ENCODE data around the gene NAALAD2.
"Not testable (repeated sequence)": the region's sequence is repeated elsewhere in the genome, so short reads cannot be mapped to it uniquely, and the experiment has no call there.

Gene NAALAD2

DNA sequence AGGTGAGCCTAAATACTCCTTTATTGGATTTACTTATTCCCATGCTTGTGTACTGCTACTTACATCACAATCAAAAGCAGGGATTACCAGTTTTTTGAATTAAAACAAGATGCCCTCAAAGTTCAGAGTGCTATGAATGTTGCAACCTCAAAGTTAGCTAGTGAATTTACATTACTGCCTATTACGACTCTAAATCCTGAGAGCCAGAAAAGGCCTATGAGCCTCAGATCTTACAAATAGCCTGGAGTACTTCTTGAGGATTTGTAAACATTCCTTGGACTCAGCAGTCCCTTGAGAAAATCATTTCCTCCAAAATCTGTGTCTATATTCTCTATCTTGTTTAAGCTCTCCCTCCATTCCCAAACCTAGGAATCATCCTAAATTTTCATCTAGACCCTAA is 62.9 kb downstream of the NAALAD2 start:
- DNase-seq, result no peak

DNA sequence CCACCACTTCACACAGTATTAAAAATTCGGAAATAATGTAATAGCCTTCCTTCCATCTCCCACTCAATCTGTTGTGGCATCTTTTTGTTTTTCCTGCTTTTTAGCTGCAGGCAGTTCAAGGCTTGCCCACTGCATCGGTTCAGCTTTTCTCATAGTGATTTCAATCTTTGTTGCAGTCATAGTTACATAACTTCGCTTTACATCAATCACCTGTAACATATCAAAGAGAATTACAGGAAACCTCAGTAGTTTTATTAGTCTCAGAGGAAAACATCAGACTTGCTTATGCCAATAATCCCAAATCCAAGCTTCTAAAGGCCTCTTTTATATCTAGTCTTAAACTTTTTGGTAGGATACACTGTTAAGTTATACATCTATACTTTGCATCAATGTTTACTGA is 67.9 kb downstream of the NAALAD2 start:
- no peak for DNase-seq

DNA sequence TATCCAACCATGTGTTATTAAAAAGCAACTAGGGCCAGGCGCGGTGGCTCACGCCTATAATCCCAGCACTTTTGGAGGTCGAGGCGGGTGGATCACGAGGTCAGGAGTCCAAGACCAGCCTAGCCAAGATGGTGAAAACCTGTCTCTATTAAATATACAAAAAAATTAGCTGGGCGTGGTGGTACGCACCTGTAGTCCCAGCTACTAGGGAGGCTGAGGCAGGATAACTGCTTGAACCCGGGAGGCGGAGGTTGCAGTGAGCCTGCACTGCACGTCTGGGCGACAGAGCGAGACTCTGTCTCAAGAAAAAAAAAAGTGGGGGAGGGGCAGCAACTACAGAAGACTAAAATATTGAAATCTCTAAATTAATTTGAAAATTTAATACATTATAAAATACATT is 69.9 kb downstream of the NAALAD2 start:
- no peak for DNase-seq

DNA sequence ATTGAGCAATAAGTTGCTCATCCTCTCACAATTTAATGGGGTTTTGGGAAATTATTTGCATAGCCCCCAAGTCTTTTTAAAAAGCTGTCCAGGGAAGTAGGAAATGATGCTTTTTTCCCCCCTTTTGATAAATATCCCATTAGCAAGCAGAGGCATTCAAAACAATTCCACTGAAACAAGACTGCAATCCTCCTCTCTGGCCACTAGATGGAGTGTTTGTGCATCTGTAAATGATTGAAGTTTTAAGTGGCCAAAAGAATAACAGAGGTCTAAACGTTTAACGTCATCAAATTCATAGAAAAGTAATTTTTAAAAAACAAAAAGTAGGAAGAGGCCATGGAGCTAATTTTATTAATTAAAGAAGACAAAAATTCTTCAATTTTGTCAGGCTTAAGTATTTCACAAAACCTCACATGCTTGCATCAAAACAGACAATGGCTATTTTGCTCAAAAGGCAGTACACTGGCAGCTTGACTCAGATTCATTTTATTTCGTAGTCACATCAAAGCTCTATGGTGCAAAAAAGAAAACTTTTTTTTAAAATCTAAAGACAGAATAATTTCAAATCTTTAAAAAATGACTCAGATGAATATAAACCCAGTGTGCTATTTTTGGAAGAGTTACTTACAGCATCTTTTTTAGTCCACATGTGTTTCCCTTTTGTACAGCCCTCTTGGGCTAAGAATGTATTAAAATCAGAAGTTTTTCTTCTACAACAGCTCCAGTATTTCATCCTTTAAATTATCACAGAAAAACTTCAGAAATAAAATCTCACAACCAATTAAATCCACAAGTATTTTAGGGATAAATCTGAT is 70.6 kb downstream of the NAALAD2 start:
- DNase-seq, result peak; percentile 9

DNA sequence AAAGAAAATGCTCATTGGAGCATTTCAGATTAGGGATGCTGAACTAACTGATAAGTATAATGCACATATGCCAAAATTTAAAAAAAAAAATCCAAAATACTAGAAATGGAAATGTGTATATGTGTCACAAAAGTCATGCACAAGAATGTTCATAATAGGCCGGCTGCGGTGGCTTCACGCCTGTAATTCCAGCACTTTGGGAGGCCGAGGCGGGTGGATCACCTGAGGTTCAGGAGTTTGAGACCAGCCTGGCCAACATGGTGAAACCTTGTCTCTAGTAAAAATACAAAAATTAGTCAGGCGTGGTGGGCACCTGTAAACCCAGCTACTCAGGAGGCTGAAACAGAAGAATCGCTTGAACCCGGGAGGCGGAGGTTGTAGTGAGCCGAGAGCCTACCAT is 73.5 kb downstream of the NAALAD2 start:
- DNase-seq, result not testable (repeated sequence)

DNA sequence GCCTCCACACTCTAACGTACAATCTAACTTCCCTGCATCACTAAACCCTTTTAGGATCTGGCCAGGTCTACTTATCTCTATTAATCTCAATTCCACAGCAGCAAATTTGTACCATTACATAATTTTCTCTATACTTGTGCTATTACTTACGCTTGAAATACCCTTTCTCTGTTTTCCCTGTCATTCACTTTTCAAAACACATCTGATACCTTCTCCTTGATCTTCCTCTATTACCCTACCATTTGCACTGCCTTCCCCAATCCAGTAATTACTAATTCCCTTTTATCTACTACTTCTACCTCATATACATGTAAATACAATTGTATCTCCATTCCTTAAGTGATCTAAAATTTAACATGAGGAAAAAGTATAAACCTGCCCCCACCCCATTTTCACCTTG is 74.4 kb downstream of the NAALAD2 start:
- DNase-seq, result no peak

DNA sequence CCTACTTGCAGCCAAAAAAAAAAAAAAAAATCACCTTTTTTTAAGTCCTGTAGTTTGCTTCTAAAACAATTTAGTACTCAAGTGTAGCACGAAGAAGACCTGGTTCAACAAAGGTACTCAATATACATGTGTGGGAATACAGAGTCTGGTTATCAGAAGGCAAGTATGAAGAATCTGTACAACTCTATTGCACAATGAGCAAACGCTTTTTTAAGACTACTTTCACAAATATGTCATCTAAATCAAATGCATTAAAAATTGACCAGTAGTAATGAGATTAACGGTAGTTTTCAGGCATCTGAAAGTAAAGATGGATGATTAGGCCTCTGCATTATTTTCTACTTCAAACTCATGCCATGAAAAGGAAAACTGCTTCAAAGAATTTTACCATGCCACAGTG is 78.9 kb downstream of the NAALAD2 start:
- no peak for DNase-seq

DNA sequence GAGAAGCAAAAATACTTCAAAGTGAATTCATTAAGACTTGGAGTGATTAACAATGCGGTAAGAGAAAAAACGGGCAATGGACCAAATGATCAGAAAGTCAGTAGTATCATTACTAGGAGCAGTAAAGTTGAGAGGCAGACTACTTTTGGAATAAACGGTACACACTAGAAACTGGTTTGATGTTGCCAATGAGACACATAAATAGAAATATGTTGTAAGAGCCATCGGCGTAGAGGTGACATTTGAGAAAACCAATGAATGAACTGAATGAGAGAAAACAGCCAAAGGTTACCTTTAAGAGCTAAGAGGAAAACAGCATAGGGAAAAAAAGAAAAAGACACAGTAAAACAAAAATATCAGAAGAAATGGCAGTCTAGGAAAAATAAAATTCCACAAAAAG is 82.1 kb downstream of the NAALAD2 start:
- no peak for DNase-seq

DNA sequence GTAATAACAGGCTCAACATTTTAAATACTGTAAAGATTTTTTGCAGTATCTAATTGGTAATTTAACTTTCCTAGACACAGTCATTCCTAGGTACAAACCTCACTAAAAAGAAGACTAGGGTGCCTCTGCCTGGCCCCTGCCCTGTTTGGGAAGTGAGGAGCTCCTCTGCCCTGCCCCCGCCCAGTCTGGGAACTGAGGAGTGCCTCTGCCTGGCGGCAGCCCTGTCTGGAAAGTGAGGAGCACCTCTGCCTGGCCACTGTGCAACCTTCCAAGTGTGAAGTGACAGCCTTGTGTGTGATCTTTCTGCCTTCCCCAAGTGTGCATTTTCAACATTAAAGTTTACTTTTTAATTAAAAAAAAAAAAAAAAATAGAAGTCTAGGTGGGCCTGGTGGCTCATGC is 84.1 kb downstream of the NAALAD2 start:
- DNase-seq, result peak; percentile 11

DNA sequence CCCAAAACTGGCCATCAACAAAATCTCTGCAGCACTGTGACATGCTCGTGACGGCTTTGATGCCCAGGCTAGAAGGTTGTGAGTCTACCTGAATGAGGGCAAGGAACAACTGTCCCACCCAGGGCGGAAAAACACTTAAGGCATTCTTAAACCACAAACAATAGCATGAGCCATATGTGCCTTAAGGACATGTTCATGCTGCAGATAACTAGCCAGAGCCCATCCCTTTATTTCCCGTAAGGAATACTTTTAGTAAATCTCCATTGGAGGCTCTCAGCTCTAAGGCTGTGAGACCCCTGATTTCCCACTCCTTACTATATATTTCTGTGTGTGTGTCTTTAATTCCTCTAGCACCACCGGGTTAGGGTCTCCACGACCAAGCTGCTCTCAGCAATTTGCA is 85.0 kb downstream of the NAALAD2 start:
- no peak for DNase-seq

DNA sequence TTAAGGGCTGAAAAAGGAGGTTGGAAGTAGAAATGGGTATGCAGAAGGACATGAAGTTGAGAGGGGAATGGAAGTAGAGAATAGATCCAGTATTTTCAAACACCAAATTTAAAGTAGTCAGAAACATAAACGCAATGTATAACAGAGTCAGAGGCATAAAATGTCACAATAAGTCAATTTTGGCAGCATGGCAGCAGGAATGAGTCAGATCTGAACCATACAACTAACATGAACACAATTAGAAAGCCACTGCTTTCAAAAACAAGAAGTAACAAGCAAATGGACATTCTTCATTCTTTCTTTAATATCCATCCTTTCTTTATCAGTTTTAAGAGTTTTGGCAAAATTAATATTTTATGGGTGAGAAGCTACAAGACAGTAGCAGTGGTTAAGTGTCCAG is 85.9 kb downstream of the NAALAD2 start:
- no peak for DNase-seq

DNA sequence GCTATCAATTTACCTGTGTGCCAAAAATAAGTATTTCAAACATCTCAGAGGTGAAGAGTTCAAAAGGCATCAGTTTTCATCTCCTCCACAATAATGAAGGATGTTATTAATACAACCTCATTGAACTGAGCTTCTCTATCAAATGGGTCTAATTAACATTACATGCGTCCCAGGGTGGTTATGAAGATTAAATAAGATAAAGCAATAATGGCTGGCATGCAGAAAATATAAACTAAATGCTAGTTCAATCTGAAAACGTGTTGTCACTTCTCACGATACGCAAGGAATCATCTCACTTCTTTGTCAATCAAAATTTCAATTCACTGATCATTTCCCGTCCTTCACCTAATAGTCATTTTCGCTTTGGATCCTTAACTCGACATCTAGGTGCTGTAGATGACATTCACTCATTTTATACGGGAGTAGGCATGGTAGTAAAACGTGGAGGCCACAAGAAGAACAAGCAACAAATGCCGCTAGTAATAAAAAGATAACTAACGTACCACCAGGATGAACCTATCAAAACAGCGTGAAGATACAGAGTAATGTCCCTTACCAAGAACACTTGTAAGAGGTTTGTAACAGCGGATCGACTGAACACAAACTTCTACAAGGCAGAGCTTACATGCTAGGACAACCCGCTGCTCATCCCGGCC is 87.5 kb downstream of the NAALAD2 start:
- no peak for DNase-seq

DNA sequence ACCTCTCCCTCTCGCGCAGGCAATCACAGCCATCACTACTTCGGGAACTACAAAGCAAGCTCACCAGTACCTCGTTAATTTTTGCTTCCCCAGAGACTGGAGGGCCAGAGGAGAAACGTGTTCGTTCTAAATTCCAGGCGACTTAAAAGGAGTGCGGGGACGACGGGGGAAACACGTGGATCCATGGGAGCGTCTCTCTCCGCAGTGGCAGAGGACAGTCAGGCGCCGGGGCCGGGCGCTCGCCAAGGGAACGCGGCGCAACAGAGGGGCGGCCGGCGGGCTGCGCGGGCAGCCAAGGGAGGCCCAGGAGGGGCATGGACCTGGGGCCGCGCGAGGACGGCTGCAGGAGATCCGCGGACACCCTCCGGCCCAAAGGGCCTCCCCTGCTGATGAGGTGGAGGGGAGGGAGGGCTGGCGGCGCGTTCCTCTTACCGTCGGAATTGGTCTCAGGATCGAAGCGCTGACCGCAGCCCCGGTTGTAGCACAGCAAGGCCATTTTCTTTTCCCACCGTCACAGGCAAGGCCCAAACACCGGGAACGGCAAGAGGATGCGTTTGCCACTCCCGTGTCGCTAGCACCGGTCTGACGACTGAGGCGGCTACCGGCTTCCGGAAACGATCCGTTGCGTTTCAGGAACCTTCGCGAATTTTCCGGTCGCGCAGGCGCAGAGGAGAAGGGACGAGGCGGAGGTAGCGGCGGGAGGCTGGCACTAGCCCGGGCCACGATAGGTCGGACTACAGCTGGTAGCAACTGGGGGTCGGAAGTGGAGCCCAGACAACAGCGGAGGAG is 88.2 kb downstream of the NAALAD2 start, which contains the start of gene CHORDC1:
Gene CHORDC1 (minus strand): TSS at position 591 of the 789 bp plus-strand sequence. CDS start 95 bp downstream, at position 496.
- peak; percentile 96 for DNase-seq

DNA sequence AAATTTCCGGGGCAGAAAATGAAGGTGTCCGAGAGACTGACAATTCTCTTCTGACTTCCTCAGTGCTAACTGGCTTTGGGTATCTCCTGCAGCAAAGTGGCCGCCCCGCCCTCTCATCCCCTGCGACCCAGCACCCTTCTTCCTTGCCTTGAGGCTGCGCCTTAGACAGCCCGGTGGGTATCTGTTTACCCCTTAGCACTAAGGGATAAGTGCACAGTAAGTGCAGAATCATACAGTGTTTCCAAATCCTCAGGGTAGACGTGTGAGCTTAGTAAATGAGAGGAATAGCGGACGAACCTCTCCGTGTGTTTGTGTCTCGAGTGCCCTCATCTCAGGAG is 88.8 kb downstream of the NAALAD2 start:
- DNase-seq, result no peak

DNA sequence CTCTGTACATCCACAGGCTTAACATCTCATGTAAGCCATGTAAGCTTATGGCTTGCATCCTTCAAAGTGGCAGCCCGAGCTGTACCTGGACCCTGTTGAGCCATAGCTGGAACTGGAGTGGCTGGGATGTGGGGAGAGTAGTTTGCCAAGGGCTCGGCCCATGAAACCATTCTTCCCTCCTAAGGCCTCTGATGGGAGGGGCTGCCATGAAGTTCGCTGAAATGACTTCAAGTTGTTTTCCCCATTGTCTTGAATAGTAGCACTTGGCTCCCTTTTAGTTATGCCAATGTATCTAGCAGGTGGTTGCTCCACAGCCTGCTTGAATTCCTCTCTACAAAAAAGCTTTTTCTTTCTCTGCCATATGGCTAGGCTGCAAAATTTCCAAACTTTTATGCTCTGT is 93.6 kb downstream of the NAALAD2 start:
- no peak for DNase-seq

DNA sequence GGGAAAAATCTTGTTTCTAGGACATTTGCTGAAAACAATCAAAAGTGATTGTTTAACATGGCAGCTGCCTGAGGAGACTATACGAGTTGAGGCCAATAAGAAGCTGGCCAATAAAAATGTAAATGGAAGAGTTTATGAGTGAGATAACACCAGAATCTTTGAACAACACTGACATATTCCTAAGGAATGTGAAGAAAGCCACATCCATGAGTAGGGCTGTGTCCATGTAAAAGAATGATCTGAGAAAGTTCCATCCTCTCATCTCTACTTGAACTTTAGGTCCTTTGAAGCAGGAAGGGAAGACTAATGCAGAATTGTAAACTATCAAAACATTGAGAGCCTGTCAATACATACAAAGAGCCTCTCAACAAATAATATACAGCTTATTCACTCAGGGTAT is 95.3 kb downstream of the NAALAD2 start:
- no peak for DNase-seq

DNA sequence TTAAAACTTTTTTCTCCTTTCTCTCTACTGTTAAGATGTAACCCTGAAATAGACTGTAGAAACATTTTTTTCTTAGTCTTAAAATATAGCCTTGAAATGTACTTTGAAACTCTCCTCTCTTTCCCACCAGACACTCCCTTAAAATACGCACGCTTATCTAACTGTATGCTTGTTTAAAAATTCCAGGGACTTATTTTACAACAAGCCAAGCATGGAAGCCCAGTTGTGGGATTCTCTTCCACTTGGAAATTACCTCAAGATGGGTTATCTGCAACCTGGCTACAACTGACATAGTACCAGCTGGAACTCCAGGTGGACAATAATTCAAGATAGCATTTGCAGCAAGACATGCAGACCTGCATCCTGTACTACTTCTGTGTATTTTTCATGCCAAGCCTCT is 100.5 kb downstream of the NAALAD2 start:
- no peak for DNase-seq

DNA sequence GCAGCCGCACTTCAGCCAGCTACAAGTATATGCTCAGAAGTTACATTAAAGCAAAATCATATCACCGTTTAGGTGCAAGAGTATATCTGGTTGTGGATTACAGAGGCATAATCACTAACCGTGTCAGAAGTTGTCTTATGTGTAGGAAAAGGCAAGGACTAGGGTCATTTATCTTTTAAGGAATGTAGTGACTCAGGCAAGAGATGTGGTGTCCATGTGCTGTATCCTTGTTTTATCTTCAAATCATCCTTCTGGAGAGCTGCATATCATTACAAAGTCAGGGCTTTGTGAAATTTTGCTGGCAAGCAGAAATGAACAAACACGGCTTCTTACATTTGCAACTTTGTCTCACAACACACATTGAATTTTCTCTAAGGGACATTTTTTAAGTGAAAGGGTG is 101.1 kb downstream of the NAALAD2 start:
- no peak for DNase-seq

DNA sequence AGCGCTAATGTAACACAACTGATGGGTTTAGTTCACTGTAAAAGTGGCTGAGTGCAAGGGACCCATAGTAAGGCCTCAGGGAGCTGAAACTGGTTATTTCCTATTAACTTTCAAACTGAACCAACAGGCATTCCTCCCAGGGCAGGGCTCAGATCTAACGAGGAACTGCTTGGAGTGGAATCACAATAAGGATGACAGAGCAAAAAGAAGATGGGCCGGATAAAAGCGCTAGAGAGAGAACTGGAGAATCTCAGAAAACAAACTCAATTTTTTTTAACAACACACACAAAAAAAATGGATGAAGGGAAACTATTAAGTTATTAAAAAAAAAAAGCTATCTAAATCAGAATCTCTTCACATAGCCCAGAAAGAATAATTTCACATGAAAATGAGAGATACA is 102.5 kb downstream of the NAALAD2 start:
- DNase-seq, result no peak

DNA sequence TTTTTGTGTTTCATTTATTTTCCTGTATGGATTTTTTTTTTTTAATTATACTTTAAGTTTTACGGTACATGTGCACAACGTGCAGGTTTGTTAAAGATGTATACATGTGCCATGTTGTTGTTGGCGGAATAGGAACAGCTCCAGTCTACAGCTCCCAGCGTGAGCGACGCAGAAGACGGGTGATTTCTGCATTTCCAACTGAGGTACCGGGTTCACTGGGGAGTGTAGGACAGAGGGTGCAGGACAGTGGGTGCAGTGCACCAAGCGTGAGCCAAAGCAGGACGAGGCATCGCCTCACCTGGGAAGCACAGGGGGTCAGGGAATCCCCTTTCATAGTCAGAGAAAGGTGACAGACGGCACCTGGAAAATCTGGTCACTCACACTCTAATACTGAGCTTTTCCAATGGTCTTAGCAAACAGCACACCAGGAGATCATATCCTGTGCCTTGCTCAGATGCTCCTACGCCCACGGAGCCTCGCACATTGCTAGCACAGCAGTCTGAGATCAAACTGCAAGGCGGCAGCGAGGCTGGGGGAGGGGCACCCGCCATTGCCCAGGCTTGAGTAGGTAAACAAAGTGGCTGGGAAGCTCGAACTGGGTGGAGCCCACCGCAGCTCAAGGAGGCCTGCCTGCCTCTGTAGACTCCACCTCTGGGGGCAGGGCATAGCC is 105.6 kb downstream of the NAALAD2 start:
- peak; percentile 65 for DNase-seq

DNA sequence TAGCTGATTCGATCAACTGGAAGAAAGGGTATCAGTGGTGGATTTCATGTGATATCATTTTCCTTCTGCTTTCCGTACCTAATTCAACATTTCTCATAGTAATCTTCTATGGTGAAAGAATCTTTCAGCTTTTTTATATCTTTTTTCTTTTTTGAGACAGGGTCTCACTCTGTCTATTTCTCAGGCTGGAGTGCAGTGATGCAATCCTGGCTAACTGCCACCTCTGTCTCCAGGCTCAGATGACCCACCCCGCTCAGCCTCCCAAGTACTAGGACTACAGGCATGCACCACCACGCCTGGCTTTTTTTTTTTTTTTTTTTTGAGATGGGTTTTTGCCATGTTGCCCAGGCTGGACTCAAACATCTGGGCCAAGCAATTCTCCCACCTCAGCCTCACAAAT is 107.0 kb downstream of the NAALAD2 start:
- DNase-seq, result no peak

Data from activated CD4-positive, alpha-beta T cell treated with anti-CD3 and anti-CD28 coated beads for 48 hours (primary cell).